Activated CD8-positive, alpha-beta memory T cell treated with anti-CD3 and anti-CD28 coated beads, Interleukin-2, amount 50 U/mL, for 4 hours (primary cell): ENCODE measurements around the gene SDK2.
"Not testable (repeated sequence)": the region's sequence is repeated elsewhere in the genome, so short reads cannot be mapped to it uniquely, and the experiment has no call there.

Experiments
- DNase-seq: peaks from one replicate; pipeline ENCODE4 v3.0.0-alpha.2; 2020

Gene SDK2

GRCh38 chr17:73334771-73335513 is 309.3 kb downstream of the SDK2 start:
- DNase-seq: no peak

- not testable (repeated sequence) for DNase-seq
These were observed 310.8 kb downstream of the SDK2 start for GRCh38 chr17:73333445-73333844.

GRCh38 chr17:73331060-73331459 is 313.2 kb downstream of the SDK2 start:
- DNase-seq: no peak

GRCh38 chr17:73327676-73328075 is 316.6 kb downstream of the SDK2 start:
- DNase-seq: no peak

- no peak for DNase-seq
These were observed 318.8 kb downstream of the SDK2 start for GRCh38 chr17:73325527-73325842.

- DNase-seq: no peak
These were observed 319.3 kb downstream of the SDK2 start for GRCh38 chr17:73324711-73325526.

GRCh38 chr17:73324160-73324475 is 320.1 kb downstream of the SDK2 start:
- DNase-seq: no peak

- no peak for DNase-seq
These were observed 320.7 kb downstream of the SDK2 start for GRCh38 chr17:73323409-73324159.

GRCh38 chr17:73320601-73321264 is 323.5 kb downstream of the SDK2 start:
- DNase-seq: no peak

GRCh38 chr17:73319766-73320165 is 324.5 kb downstream of the SDK2 start:
- no peak for DNase-seq

GRCh38 chr17:73318836-73319235 is 325.4 kb downstream of the SDK2 start:
- no peak for DNase-seq

GRCh38 chr17:73318427-73318813 is 325.8 kb downstream of the SDK2 start:
- no peak for DNase-seq

GRCh38 chr17:73317513-73318426 is 326.5 kb downstream of the SDK2 start:
- DNase-seq: no peak

- DNase-seq: no peak
These were observed 327.2 kb downstream of the SDK2 start for GRCh38 chr17:73316919-73317505.

- DNase-seq: no peak
These were observed 328.8 kb downstream of the SDK2 start for GRCh38 chr17:73315471-73315870.

GRCh38 chr17:73313526-73314127 is 330.6 kb downstream of the SDK2 start:
- DNase-seq: no peak

GRCh38 chr17:73312887-73313286 is 331.4 kb downstream of the SDK2 start:
- not testable (repeated sequence) for DNase-seq

GRCh38 chr17:73311781-73312641 is 332.2 kb downstream of the SDK2 start, which contains the start of gene CDC42EP4:
Gene CDC42EP4, minus strand, starts transcription at chr17:73312001. Its CDS starts 25,501 bp downstream, at chr17:73286500.
- DNase-seq: peak; percentile 85

GRCh38 chr17:73311428-73311780 is 332.8 kb downstream of the SDK2 start:
- DNase-seq: peak; percentile 25
